Measurements from ENCODE around the gene BAIAP3. TPM values are rescaled to one million over a fixed set of nuclear protein-coding genes. Genes with fewer than 3 reads are reported as not detected.

BAIAP3 gene
- total RNA-seq, 6 donors from 2014 or later, result 3.2 to 57.6 (median 11.5) TPM

DNA sequence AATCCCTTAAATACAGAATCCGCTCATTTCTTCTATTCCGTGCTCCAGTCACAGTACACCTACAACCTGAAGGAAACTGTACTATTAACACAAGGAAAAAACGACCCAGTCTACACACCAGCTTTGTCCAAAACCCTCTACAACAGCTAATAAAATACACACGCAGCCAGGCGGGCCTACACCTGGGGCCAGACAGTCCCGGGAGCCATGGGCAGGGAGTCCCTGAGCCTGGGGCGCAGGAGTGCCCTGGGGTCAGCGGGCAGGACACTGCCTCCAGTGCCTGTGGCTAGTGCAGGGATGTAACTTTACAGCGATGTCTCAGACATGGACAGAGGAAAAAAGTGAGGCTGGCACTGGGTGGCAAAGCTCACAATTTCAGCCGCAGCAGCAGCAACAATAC, 46.8 kb downstream of the BAIAP3 start:
- ATAC-seq (ENCODE audit: low FRiP score in 2 of 2) (no peak), DNase-seq (no peak)
- Histone ChIP-seq H3K4me1 (peaks cover 13 to 25% (median 21%) of the 10 kb centered on the region in 4 donors), H3K4me3 (peak overlapping the region in 1 of 4 donors; percentile 63), H3K9me3 (no peaks in the 10 kb centered on the region), H3K36me3 (peaks cover 17 to 51% (median 37%) of the 10 kb centered on the region in 4 donors), H3K27ac (peak overlapping the region in 2 of 4 donors; percentile 79 to 82), H3K27me3 (no peaks in the 10 kb centered on the region)
- TF ChIP-seq POLR2AphosphoS5 (IDR thresholded peaks at IDR 0.05) (no peak), CTCF (IDR thresholded peaks at IDR 0.05) (no peak), POLR2A (IDR thresholded peaks at IDR 0.05) (no peak), EP300 (IDR thresholded peaks at IDR 0.05) (no peak)
- 85 to 91% methylated on average over 10 of the region's 10 CpGs for WGBS, 2 donors

DNA sequence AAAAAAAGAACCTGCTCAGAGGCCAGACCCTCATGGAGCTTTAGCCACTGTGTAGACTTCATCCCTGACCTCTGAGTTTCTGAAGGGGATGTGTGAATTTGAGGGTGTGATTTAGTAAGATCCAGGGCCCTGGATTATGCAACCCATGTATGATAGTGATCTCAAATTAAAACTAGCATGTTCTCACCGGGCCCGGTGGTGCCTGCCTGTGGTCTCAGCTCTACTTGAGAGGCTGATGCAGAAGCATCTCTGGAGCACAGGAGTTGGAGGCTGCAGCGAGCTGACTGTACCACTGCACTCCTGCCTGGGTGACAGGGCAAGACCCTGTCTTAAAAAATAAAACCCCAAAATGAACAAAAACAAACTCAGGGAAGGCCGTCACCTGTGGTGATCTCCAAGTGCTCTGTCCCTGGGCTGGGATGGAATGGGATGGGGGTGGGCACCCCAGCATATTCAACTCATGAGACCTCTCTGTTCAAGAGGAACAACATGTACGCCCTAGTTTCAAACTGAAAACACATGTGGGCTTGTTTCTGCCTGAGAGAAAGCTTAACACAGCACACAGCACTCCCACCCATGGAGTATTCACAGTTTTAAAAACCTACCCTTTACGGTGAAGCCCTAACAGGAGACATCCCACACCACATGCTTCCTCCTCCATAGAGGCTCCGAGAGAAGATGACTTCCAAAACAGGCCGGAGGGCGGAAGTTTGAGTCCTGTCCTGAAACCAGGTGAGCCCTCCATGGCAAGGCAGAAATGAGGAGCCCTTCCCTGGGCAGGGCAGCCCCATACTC, 48.4 kb downstream of the BAIAP3 start:
- TF ChIP-seq POLR2A (IDR thresholded peaks at IDR 0.05) (no peak), EP300 (IDR thresholded peaks at IDR 0.05) (no peak), POLR2AphosphoS5 (IDR thresholded peaks at IDR 0.05) (no peak), CTCF (IDR thresholded peaks at IDR 0.05) (no peak)
- DNase-seq (no peak), ATAC-seq (ENCODE audit: low FRiP score in 2 of 2) (no peak)
- Histone ChIP-seq H3K4me1 (peaks cover 13 to 25% (median 21%) of the 10 kb centered on the region in 4 donors), H3K36me3 (peaks cover 13 to 52% (median 35%) of the 10 kb centered on the region in 4 donors), H3K4me3 (no peak overlapping the region), H3K27ac (no peak overlapping the region), H3K9me3 (no peaks in the 10 kb centered on the region), H3K27me3 (no peaks in the 10 kb centered on the region)
- WGBS, 2 donors, result 91 to 94% methylated on average over 6 to 9 of the region's 9 CpGs

DNA sequence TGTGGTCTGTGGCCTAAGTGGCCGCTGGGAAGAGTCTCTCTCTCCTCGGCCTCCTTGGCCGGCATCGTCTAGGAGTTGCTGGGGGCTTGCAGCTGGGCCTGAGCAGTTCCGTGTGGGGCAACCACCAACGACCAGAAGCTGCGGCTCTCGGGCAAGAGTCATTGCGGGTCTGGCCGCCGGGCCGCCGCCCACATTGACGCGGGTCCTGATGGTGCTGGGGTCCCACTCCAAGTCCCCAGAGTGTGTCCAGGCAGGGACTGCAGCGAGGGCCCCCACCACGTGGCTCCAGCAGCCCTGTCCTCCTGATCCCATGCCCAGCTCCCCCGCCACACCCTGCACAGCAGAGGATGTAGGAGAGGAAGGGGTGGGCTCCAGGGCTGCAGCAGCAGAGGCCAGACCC, 50.1 kb downstream of the BAIAP3 start:
- Histone ChIP-seq H3K9me3 (no peaks in the 10 kb centered on the region), H3K27ac (no peak overlapping the region), H3K36me3 (peaks cover 13 to 65% (median 46%) of the 10 kb centered on the region in 4 donors), H3K4me3 (no peak overlapping the region), H3K27me3 (no peaks in the 10 kb centered on the region), H3K4me1 (peaks cover 10 to 18% (median 14%) of the 10 kb centered on the region in 4 donors)
- 92% methylated on average over 18 of the region's 18 CpGs; no CpG with 5 or more reads in 1 of the 2 donors for WGBS, 2 donors
- no peak for TF ChIP-seq EP300 (IDR thresholded peaks at IDR 0.05)
- no peak for TF ChIP-seq POLR2A (IDR thresholded peaks at IDR 0.05)
- ATAC-seq (ENCODE audit: low FRiP score in 2 of 2) (no peak), DNase-seq (no peak)

GRCh38 chr16:1385232-1385631, 51.8 kb downstream of the BAIAP3 start:
- Histone ChIP-seq H3K4me1 (peaks cover 0 to 1% (median 0%) of the 10 kb centered on the region in 4 donors), H3K4me3 (no peak overlapping the region), H3K27me3 (no peaks in the 10 kb centered on the region), H3K36me3 (peaks cover 16 to 82% (median 61%) of the 10 kb centered on the region in 4 donors), H3K27ac (no peak overlapping the region), H3K9me3 (no peaks in the 10 kb centered on the region)
- ATAC-seq (ENCODE audit: low FRiP score in 2 of 2) (no peak), DNase-seq (no peak)
- no peak for TF ChIP-seq EP300 (IDR thresholded peaks at IDR 0.05)
- no peak for TF ChIP-seq POLR2A (IDR thresholded peaks at IDR 0.05)
- no peak for TF ChIP-seq POLR2AphosphoS5 (IDR thresholded peaks at IDR 0.05)
- no peak for TF ChIP-seq CTCF (IDR thresholded peaks at IDR 0.05)
- 96 to 97% methylated on average over 25 to 39 of the region's 39 CpGs for WGBS, 2 donors

- Histone ChIP-seq H3K4me1 (no peaks in the 10 kb centered on the region), H3K9me3 (no peaks in the 10 kb centered on the region), H3K27me3 (no peaks in the 10 kb centered on the region), H3K36me3 (peaks cover 14 to 86% (median 66%) of the 10 kb centered on the region in 4 donors), H3K27ac (no peak overlapping the region), H3K4me3 (no peak overlapping the region)
- TF ChIP-seq POLR2AphosphoS5 (IDR thresholded peaks at IDR 0.05) (no peak), POLR2A (IDR thresholded peaks at IDR 0.05) (no peak), EP300 (IDR thresholded peaks at IDR 0.05) (no peak), CTCF (IDR thresholded peaks at IDR 0.05) (no peak)
- DNase-seq, result no peak
- ATAC-seq (ENCODE audit: low FRiP score in 2 of 2), result no peak
- WGBS, 2 donors, result 93 to 96% methylated on average over 5 to 16 of the region's 16 CpGs
Observed at GRCh38 chr16:1387331-1387730, 53.9 kb downstream of the BAIAP3 start.
